Upper lobe of right lung (tissue), 1 donor: ENCODE results near the gene TENM4. TPM values are rescaled to one million over a fixed set of nuclear protein-coding genes. Genes with fewer than 3 reads are reported as not detected.

Source experiments
- ATAC-seq: fragments of 200-7000 bp; cut with Tn5 transposase; one replicate; pipeline ENCODE4 v1.9.1; 2020; ENCODE audit warnings: mild to moderate bottlenecking, moderate library complexity
- DNase-seq: peaks from one replicate; pipeline ENCODE4 v3.0.0-alpha.2; 2020
- H3K27ac ChIP-seq: fragments of 200-600 bp; one replicate; pipeline ENCODE4 v1.8.0; 2022
- H3K27me3 ChIP-seq: fragments of 200-600 bp; one replicate; pipeline ENCODE4 v1.8.0; 2022; ENCODE audit warnings: mild to moderate bottlenecking
- H3K36me3 ChIP-seq: fragments of 200-600 bp; one replicate; pipeline ENCODE4 v1.8.0; 2022
- H3K4me1 ChIP-seq: fragments of 200-600 bp; one replicate; pipeline ENCODE4 v1.8.0; 2022
- H3K4me3 ChIP-seq: fragments of 200-600 bp; one replicate; pipeline ENCODE4 v1.8.0; 2022; ENCODE audit warnings: mild to moderate bottlenecking
- H3K9me3 ChIP-seq: fragments of 200-600 bp; one replicate; pipeline ENCODE4 v1.8.0; 2022
- intact Hi-C: fragments of 100-400 bp; cut with DNase I; formaldehyde crosslinking; loops from one replicate; pipeline ENCODE4 v1.11.0; 2022
- total RNA-seq: library from RNA; stranded (reverse); fragmentation: NEBNext Ultra II Directional; extraction: Animal tissue kit (Norgen Biotek cat#: 25700); gene quantifications from one replicate; pipeline ENCODE4 v1.2.1, GENCODE V29; 2021
- TF ChIP-seq, protein P1 (sequence below): fragments of 200-600 bp; IDR thresholded peaks from one replicate; pipeline ENCODE4 v1.8.0; 2022; ENCODE audit warnings: antibody characterized with exemption
- donor health status: DM: no; HTN: yes; CAD: no; lungs with severe emphysema.

TENM4 gene
- total RNA-seq, 1 donor from 2014 or later = 4.3 TPM

DNA sequence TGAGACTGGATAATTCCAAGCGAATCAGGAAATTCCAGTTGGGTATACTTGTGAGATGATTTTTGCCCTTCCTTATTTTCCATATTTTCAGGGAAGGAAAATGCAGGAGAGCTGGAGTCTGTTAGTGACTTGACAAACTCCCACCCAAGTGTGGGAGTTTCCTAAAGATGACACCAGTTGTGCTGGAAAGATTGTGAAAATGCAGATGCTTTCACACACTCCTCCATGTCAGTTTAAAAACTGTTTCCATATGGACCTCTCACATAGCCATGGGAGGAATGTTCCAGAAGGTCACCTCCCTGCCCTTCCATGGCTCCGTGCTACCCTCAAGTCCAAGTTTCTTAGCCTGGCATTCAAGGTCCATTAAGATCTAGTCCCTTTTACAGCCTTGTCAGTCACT lies 515.4 kb downstream of the TENM4 start:
- Histone ChIP-seq H3K27ac (no peak overlapping the region), H3K27me3 (no peaks in the 10 kb centered on the region), H3K9me3 (no peaks in the 10 kb centered on the region), H3K4me1 (no peaks in the 10 kb centered on the region), H3K36me3 (no peaks in the 10 kb centered on the region), H3K4me3 (no peak overlapping the region)
- intact Hi-C loops = no loop called here
- ATAC-seq = no peak
- no peak for DNase-seq
- TF ChIP-seq, protein P1, sequence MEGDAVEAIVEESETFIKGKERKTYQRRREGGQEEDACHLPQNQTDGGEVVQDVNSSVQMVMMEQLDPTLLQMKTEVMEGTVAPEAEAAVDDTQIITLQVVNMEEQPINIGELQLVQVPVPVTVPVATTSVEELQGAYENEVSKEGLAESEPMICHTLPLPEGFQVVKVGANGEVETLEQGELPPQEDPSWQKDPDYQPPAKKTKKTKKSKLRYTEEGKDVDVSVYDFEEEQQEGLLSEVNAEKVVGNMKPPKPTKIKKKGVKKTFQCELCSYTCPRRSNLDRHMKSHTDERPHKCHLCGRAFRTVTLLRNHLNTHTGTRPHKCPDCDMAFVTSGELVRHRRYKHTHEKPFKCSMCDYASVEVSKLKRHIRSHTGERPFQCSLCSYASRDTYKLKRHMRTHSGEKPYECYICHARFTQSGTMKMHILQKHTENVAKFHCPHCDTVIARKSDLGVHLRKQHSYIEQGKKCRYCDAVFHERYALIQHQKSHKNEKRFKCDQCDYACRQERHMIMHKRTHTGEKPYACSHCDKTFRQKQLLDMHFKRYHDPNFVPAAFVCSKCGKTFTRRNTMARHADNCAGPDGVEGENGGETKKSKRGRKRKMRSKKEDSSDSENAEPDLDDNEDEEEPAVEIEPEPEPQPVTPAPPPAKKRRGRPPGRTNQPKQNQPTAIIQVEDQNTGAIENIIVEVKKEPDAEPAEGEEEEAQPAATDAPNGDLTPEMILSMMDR = no peak

DNA sequence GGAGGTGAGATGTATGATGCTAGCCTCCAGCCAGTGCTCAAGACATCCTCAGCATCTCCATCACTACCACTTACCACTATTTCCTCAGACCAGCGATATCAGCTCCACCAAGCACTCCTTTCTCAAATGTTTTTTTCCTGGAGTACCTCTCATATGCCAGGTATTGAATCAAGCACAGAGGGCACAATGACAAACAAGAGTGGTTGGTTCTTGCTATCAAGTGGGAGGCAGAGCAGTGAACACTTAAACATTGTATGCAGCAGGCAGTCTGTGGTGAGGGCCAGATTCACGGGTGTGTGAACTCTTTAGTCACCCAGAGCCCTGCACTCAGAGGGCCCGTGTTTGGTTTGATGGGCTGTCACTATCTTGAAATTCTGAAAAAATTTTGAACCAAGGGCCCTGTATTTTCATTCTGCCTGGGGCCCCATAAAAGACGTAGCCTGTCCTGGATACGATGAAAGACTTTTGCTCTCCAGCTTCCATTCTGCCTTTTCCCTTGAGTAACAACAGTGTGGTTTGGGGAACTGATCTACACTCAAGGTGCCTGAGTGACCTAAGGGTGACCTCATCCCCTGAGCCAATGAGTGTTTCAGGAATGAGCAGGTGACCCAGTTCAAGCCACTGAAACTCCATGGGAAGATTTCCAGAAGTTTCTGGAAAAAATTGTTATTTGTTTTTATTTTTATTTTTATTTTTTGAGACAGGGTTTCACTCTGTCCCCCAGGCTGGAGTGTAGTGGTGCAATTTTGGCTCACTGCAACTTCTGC lies 517.8 kb downstream of the TENM4 start:
- H3K27ac ChIP-seq = no peak overlapping the region
- ATAC-seq (peak; percentile 70), DNase-seq (no peak)
- no peaks in the 10 kb centered on the region for H3K27me3 ChIP-seq
- no peaks in the 10 kb centered on the region for H3K4me1 ChIP-seq
- no peaks in the 10 kb centered on the region for H3K36me3 ChIP-seq
- no peak overlapping the region for H3K4me3 ChIP-seq
- TF ChIP-seq, protein P1 = no peak
- intact Hi-C loops = no loop called here
- H3K9me3 ChIP-seq = no peaks in the 10 kb centered on the region

DNA sequence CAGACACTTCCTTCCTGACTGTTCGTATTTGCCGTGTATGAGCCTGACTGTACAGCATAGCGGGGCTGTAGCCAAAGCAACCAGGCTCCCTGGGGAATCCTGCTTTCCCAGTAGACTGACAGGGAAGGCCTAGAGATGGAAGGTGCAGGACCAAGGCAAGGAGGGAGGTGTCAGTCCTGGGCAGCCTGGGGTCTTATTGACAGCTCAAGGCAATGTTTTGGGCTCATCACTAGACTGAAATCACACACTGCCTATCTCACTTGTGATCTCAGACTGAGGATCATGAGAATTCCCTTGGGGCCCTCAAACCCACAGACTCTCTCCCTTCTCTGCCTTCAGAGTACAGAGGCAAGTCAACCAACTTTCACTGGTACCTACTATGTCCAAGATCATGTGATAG lies 519.3 kb downstream of the TENM4 start:
- TF ChIP-seq, protein P1 = no peak
- H3K36me3 ChIP-seq = no peaks in the 10 kb centered on the region
- intact Hi-C loops = no loop called here
- no peak overlapping the region for H3K4me3 ChIP-seq
- H3K9me3 ChIP-seq = no peaks in the 10 kb centered on the region
- no peak for ATAC-seq
- no peaks in the 10 kb centered on the region for H3K27me3 ChIP-seq
- H3K4me1 ChIP-seq = no peaks in the 10 kb centered on the region
- H3K27ac ChIP-seq = no peak overlapping the region
- DNase-seq = no peak

DNA sequence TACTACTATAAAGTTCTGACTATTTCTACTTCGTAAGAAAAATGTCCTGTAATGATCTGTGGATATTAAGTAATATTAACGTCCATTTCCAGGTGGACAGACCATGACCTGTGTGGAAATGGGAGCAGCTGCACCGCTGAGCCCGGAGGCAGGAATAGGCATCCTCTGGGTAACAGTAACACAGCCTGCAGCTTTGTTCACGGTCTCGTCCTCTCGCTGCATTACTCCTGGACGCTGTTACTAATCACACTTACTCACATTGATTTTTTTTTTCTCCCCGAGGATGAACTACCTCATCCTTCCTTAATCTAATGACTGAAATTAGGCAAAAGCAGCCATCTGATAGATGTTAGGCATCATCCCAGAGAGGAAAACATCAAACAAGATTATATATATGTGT lies 520.5 kb downstream of the TENM4 start:
- intact Hi-C loops = no loop called here
- ATAC-seq (no peak), DNase-seq (no peak)
- H3K36me3 ChIP-seq = no peaks in the 10 kb centered on the region
- no peak overlapping the region for H3K4me3 ChIP-seq
- no peak overlapping the region for H3K27ac ChIP-seq
- H3K4me1 ChIP-seq = no peaks in the 10 kb centered on the region
- no peaks in the 10 kb centered on the region for H3K27me3 ChIP-seq
- no peaks in the 10 kb centered on the region for H3K9me3 ChIP-seq
- TF ChIP-seq, protein P1 = no peak

DNA sequence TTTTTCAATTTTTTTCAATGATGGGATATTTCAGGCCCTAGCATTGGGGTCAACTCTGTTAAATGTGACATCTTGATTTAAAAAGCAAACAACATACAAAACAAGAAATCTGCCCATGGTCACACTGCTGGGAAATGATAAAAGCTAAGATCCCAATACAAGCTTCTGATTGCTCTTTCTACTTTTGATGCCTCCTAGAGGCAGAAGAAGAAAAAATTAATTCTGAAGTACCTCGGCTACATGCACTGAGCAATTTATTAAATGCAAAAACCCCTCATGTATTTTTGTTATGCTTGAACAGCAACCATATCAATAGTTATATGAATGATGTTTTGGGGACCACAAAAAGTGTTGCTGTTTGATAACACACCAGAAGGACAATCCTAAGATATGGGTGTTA lies 524.1 kb downstream of the TENM4 start:
- no peaks in the 10 kb centered on the region for H3K4me1 ChIP-seq
- no peak for ATAC-seq

More for the DNA sequence above, 524.1 kb downstream of the TENM4 start:
- Histone ChIP-seq H3K27me3 (no peaks in the 10 kb centered on the region), H3K27ac (no peak overlapping the region), H3K36me3 (no peaks in the 10 kb centered on the region), H3K4me3 (no peak overlapping the region), H3K9me3 (no peaks in the 10 kb centered on the region)
- intact Hi-C loops = no loop called here
- TF ChIP-seq, protein P1 = no peak
- DNase-seq = no peak
